GM21528 (cell line): ENCODE measurements around the gene PTPN4.

Experiments used
- ATAC-seq: cut with Tn5 transposase; IDR thresholded peaks from one replicate; pipeline ENCODE4 v1.9.1; 2021; ENCODE audit warnings: mild to moderate bottlenecking, moderate library complexity; ENCODE audit not compliant: unreplicated experiment, low FRiP score

PTPN4 gene

GRCh38 chr2:119759451-119760236, at the start of gene PTPN4:
TSS of gene PTPN4 (plus strand) at chr2:119759922. CDS start at chr2:119809854, 49,932 bp downstream.
- ATAC-seq, result peak; percentile 95

GRCh38 chr2:119710281-119710680, 49.4 kb upstream of the PTPN4 start:
- no peak for ATAC-seq

- ATAC-seq, result no peak
Observed at GRCh38 chr2:119711352-119711751, 48.4 kb upstream of the PTPN4 start.

- ATAC-seq, result no peak
Observed at GRCh38 chr2:119712571-119712970, 47.2 kb upstream of the PTPN4 start.

- ATAC-seq, result no peak
Observed at GRCh38 chr2:119713819-119714490, 45.8 kb upstream of the PTPN4 start.

GRCh38 chr2:119715409-119716283, 44.1 kb upstream of the PTPN4 start:
- no peak for ATAC-seq

GRCh38 chr2:119716284-119716672, 43.4 kb upstream of the PTPN4 start:
- ATAC-seq, result no peak

GRCh38 chr2:119718501-119719260, 41.0 kb upstream of the PTPN4 start:
- no peak for ATAC-seq

- ATAC-seq, result no peak
Observed at GRCh38 chr2:119719261-119719627, 40.5 kb upstream of the PTPN4 start.

GRCh38 chr2:119721043-119721442, 38.7 kb upstream of the PTPN4 start:
- no peak for ATAC-seq

GRCh38 chr2:119721462-119721861, 38.3 kb upstream of the PTPN4 start:
- no peak for ATAC-seq

- no peak for ATAC-seq
Observed at GRCh38 chr2:119721904-119722303, 37.8 kb upstream of the PTPN4 start.

GRCh38 chr2:119723186-119723585, 36.5 kb upstream of the PTPN4 start:
- no peak for ATAC-seq

GRCh38 chr2:119723784-119724467, 35.8 kb upstream of the PTPN4 start:
- ATAC-seq, result no peak

- ATAC-seq, result no peak
Observed at GRCh38 chr2:119724656-119725485, 34.9 kb upstream of the PTPN4 start.

- ATAC-seq, result no peak
Observed at GRCh38 chr2:119727493-119727892, 32.2 kb upstream of the PTPN4 start.

- no peak for ATAC-seq
Observed at GRCh38 chr2:119728421-119728820, 31.3 kb upstream of the PTPN4 start.

- no peak for ATAC-seq
Observed at GRCh38 chr2:119730671-119731177, 29.0 kb upstream of the PTPN4 start.

GRCh38 chr2:119731983-119732382, 27.7 kb upstream of the PTPN4 start:
- ATAC-seq, result no peak
